GM12878 (cell line): ENCODE data around the gene NBEA. TPM values are rescaled to one million over a fixed set of nuclear protein-coding genes. Genes with fewer than 3 reads are reported as not detected.

ENCODE experiments used
- ATAC-seq: fragments of 200-7000 bp; cut with Tn5 transposase; 3 replicates; pipeline ENCODE4 v1.9.1; 2020; ENCODE audit warnings: mild to moderate bottlenecking, moderate library complexity
- BruUV-seq: library from RNA; stranded (reverse); fragments of 400-500 nt; replicated peaks from 2 replicates; lab custom pipeline; 2021; lab: Mats Ljungman, UMichigan
- CTCF ChIA-PET: fragments of 300-600 bp; sonication (Branson Sonifier 250); formaldehyde crosslinking; extraction: SDS; loops from one replicate; lab custom pipeline; 2021; ENCODE audit warnings: inconsistent platforms; lab: Yijun Ruan, JAX
- POLR2A ChIA-PET: fragments of 350-600 bp; formaldehyde crosslinking; extraction: SDS; loops from one replicate; lab custom pipeline; 2021; ENCODE audit warnings: inconsistent platforms; lab: Charles Lee
- RAD21 ChIA-PET: fragments of 300-600 bp; sonication (Branson Sonifier 250); formaldehyde crosslinking; loops from one replicate; lab custom pipeline; 2023; ENCODE audit warnings: antibody characterized with exemption; ENCODE audit not compliant: unreplicated experiment; lab: Charles Lee
- SMC1A ChIA-PET: fragments of 300-600 bp; sonication (Branson Sonifier 250); formaldehyde crosslinking; loops from one replicate; lab custom pipeline; 2023; ENCODE audit not compliant: unreplicated experiment, uncharacterized antibody; lab: Charles Lee
- DNase-seq: peaks from one replicate; pipeline ENCODE4 v3.0.0-alpha.2; 2011; ENCODE audit warnings: low read depth, low spot score
- FAIRE-seq: peaks from 3 replicates; lab custom pipeline; 2011; peaks lifted over from hg19 to GRCh38; lab: Jason Lieb, UNC
- H2AFZ ChIP-seq: 2 replicates; pipeline ENCODE4 v1.6.0; 2011; ENCODE audit warnings: low read depth, low read length, control low read depth; ENCODE audit not compliant: control insufficient read depth
- H3K27ac ChIP-seq: 2 replicates; pipeline ENCODE4 v1.5.1; 2011; ENCODE audit warnings: control low read depth; ENCODE audit not compliant: control insufficient read depth, insufficient read depth
- H3K27me3 ChIP-seq, 2 experiments: replicated peaks in 1 of 2; 2 replicates each; pipeline versions ENCODE4 v1.6.0 to v1.6.1; 2011; ENCODE audit warnings: low read length in 1 of 2; ENCODE audit not compliant: control insufficient read depth in 2 of 2, insufficient read depth in 2 of 2
- H3K36me3 ChIP-seq, 2 experiments: 2 replicates each; pipeline ENCODE4 v1.5.1; 2011; ENCODE audit warnings: low read length in 1 of 2; ENCODE audit not compliant: control insufficient read depth in 2 of 2, insufficient read depth in 2 of 2
- H3K4me1 ChIP-seq: 2 replicates; pipeline ENCODE4 v1.6.1; 2011; ENCODE audit warnings: mild to moderate bottlenecking, low read length, moderate library complexity, mixed read lengths; ENCODE audit not compliant: control insufficient read depth, insufficient read depth
- H3K4me2 ChIP-seq: 2 replicates; pipeline ENCODE4 v1.6.0; 2011; ENCODE audit warnings: control low read depth; ENCODE audit not compliant: control insufficient read depth, insufficient read depth
- H3K4me3 ChIP-seq: fragments of 200-600 bp; sonication (generic); 2 replicates; pipeline ENCODE4 v1.5.1; 2016
- H3K79me2 ChIP-seq: 2 replicates; pipeline ENCODE4 v1.6.0; 2011; ENCODE audit warnings: low read length; ENCODE audit not compliant: control insufficient read depth, insufficient read depth
- H3K9ac ChIP-seq: 2 replicates; pipeline ENCODE4 v1.8.0; 2011; ENCODE audit warnings: low read length, control low read depth, mixed read lengths; ENCODE audit not compliant: control insufficient read depth, insufficient read depth
- H3K9me3 ChIP-seq: replicated peaks from 3 replicates; pipeline ENCODE4 v1.5.1; 2011; ENCODE audit warnings: mild to moderate bottlenecking, low read length; ENCODE audit not compliant: control insufficient read depth, insufficient read depth
- H4K20me1 ChIP-seq: 2 replicates; pipeline ENCODE4 v1.6.0; 2011; ENCODE audit not compliant: control insufficient read depth, insufficient read depth
- ASH2L ChIP-seq: fragments of 300-600, 200-600 bp; sonication (generic); IDR thresholded peaks from 2 replicates; pipeline ENCODE4 v1.6.1; 2017; ENCODE audit warnings: low read depth, mild to moderate bottlenecking, borderline replicate concordance
- E2F8 ChIP-seq: fragments of 450-650 bp; IDR thresholded peaks from 2 replicates; pipeline ENCODE4 v1.6.1; 2018; ENCODE audit warnings: mild to moderate bottlenecking, low read depth, moderate library complexity; ENCODE audit not compliant: partially characterized antibody
- FOXK2 ChIP-seq: fragments of 450-650 bp; IDR thresholded peaks from 2 replicates; pipeline ENCODE4 v1.6.1; 2017; ENCODE audit warnings: mild to moderate bottlenecking, moderate library complexity
- IKZF1 ChIP-seq: fragments of 450-650 bp; conservative IDR thresholded peaks from 2 replicates; pipeline ENCODE4 v1.6.1; 2017; ENCODE audit warnings: antibody characterized with exemption, mild to moderate bottlenecking
- IRF4 ChIP-seq: IDR thresholded peaks from 2 replicates; pipeline ENCODE4 v1.6.1; 2011; ENCODE audit warnings: low read depth, low read length
- MTA3 ChIP-seq: IDR thresholded peaks from 2 replicates; pipeline ENCODE4 v1.6.1; 2012; ENCODE audit warnings: low read length, inconsistent platforms, borderline replicate concordance
- NFYB ChIP-seq: IDR thresholded peaks from 2 replicates; pipeline ENCODE4 v1.6.1; 2011; ENCODE audit warnings: low read depth, mild to moderate bottlenecking, low read length, improper control_type of control experiment, moderate library complexity; ENCODE audit not compliant: insufficient read depth
- SUZ12 ChIP-seq: fragments of 200-600 bp; sonication (generic); IDR thresholded peaks from one replicate; pipeline ENCODE4 v1.6.1; 2018; ENCODE audit warnings: antibody characterized with exemption, mild to moderate bottlenecking; ENCODE audit not compliant: unreplicated experiment
- TARDBP ChIP-seq: IDR thresholded peaks from 2 replicates; pipeline ENCODE4 v1.6.1; 2016; ENCODE audit warnings: borderline replicate concordance
- TBL1XR1 ChIP-seq: IDR thresholded peaks from 2 replicates; pipeline ENCODE4 v1.6.1; 2012; ENCODE audit warnings: low read depth, low read length, improper control_type of control experiment
- YBX1 ChIP-seq: fragments of 450-650 bp; IDR thresholded peaks from 2 replicates; pipeline ENCODE4 v1.6.1; 2016; ENCODE audit warnings: antibody characterized with exemption
- ZNF622 ChIP-seq: fragments of 450-650 bp; IDR thresholded peaks from 2 replicates; pipeline ENCODE4 v1.6.1; 2017; ENCODE audit warnings: mild to moderate bottlenecking, inconsistent platforms
- WGBS: methylation state at CpG from one replicate; pipeline ENCODE4 v1.1.6; 2016; ENCODE audit warnings: low lambda C conversion rate; ENCODE audit not compliant: insufficient replicate concordance, insufficient coverage; ENCODE audit errors: missing lambda C conversion rate; 5-methylcytosine and 5-hydroxymethylcytosine counted together
- in situ Hi-C: fragments of 300-500 bp; cut with MboI; formaldehyde crosslinking; loops from 9 replicates; pipeline ENCODE4 v1.14.3; 2018; ENCODE audit warnings: mixed read lengths
- intact Hi-C: fragments of 100-400 bp; cut with micrococcal nuclease; formaldehyde crosslinking; loops from one replicate; pipeline ENCODE4 v1.14.2; 2022; ENCODE audit not compliant: unreplicated experiment
- polyA plus RNA-seq, 11 experiments: library from polyadenylated mRNA; depleted of rRNA in 4 of 11; unstranded in 6 of 11; stranded (reverse) in 5 of 11; fragments of >200 nt; fragmentation: Nextera tagmentation in 4 of 11; fragmentation: Illumina TruSeq in 1 of 11; extraction: Ambion mirVana in 4 of 11; extraction: Trizol in 1 of 11; gene quantifications; 1 replicate in 1 of 11; 2 replicates in 10 of 11; pipeline versions ENCODE4 v1.2.1 to v1.2.3, GENCODE V29; 2011 to 2016; ENCODE audit warnings: inconsistent platforms in 2 of 11, missing spikeins in 2 of 11, low read depth in 1 of 11
- total RNA-seq, 4 experiments: library from RNA; depleted of rRNA in 3 of 4; stranded (reverse); fragments of >200 nt in 3 of 4; fragmentation: Illumina TruSeq in 1 of 4; extraction: Trizol in 1 of 4; gene quantifications; 2 replicates each; pipeline versions ENCODE4 v1.2.1 to v1.2.3, GENCODE V29; 2013 to 2021
- TF ChIP-seq, protein P1 (sequence below), 3 experiments: IDR thresholded peaks in 2 of 3; conservative IDR thresholded peaks in 1 of 3; 2 replicates each; pipeline ENCODE4 v1.5.1; 2011; ENCODE audit warnings: low read depth in 3 of 3, low read length in 3 of 3, mild to moderate bottlenecking in 3 of 3, control low read depth in 2 of 3, moderate library complexity in 2 of 3, inconsistent platforms in 1 of 3, mixed read lengths in 1 of 3; ENCODE audit not compliant: control insufficient read depth in 2 of 3, insufficient read depth in 1 of 3; ENCODE audit errors: extremely low read depth in 1 of 3
- TF ChIP-seq, protein P2 (sequence below): fragments of 450-650 bp; formaldehyde crosslinking; IDR thresholded peaks from 2 replicates; pipeline ENCODE4 v1.4.0; 2022; ENCODE audit warnings: mild to moderate bottlenecking, moderate library complexity

The NBEA gene
- total and polyA plus RNA-seq, 10 of the 15 experiments (the other 5 are each of a cell fraction or from before 2014, with no cell fraction given), result 0.23 to 3.6 (median 0.55) TPM

DNA sequence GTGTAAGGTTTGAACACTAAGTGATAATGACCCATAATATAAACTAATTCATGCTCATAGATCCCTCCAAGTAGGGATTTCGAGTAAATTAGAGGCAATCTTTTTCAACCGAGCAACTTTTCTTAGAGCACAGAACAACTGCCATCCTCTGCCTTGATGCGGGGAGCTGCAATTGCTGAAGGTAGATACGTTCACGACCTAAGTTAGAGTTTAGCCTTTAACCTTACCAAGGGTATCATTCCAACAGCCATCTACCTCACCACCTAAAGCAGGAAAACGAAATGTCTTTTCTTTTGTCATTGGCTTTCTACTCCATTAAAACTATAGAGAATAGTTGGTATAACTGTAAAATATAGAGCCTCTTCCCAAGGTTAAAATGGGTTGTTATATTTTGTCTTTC, 42.2 kb upstream of the NBEA start (continued):
- TF ChIP-seq, protein P1, sequence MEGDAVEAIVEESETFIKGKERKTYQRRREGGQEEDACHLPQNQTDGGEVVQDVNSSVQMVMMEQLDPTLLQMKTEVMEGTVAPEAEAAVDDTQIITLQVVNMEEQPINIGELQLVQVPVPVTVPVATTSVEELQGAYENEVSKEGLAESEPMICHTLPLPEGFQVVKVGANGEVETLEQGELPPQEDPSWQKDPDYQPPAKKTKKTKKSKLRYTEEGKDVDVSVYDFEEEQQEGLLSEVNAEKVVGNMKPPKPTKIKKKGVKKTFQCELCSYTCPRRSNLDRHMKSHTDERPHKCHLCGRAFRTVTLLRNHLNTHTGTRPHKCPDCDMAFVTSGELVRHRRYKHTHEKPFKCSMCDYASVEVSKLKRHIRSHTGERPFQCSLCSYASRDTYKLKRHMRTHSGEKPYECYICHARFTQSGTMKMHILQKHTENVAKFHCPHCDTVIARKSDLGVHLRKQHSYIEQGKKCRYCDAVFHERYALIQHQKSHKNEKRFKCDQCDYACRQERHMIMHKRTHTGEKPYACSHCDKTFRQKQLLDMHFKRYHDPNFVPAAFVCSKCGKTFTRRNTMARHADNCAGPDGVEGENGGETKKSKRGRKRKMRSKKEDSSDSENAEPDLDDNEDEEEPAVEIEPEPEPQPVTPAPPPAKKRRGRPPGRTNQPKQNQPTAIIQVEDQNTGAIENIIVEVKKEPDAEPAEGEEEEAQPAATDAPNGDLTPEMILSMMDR (IDR thresholded peaks at IDR 0.05 in 2 of 3, conservative IDR thresholded peaks at IDR 0.05 in 1 of 3; ENCODE audit: control insufficient read depth in 2 of 3, extremely low read depth in 1 of 3, insufficient read depth in 1 of 3, low read depth in 3 of 3, low read length in 3 of 3), result no peak
- TF ChIP-seq FOXK2, result no peak
- TF ChIP-seq YBX1, result no peak
- TF ChIP-seq E2F8, result no peak
- no peak for TF ChIP-seq NFYB
- no peak for TF ChIP-seq SUZ12

DNA sequence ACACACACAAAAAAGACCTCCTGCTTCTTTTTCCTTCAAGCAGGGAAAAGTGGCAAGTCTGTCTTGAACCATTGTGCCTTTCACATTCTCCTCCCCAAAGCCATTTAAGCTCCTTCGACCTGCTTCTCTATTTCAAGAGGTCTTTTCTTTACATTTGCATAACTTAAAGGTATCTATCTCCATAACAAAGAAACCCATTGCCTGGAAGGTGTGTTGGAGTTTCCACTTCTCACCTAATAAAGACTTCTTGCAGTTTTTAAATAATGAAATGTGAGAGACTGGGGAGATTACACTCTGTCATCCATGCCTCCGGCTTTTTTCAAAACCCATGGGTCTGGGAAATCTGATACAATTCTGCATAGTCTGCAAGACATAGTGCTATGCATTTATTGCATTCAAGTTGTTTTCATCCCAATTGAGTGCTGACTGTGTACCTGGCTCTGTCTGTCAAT, 41.8 kb upstream of the NBEA start:
- no TSS peak for BruUV-seq
- Histone ChIP-seq H3K4me3 (no peak overlapping the region), H2AFZ (no peak overlapping the region), H3K79me2 (no peaks in the 10 kb centered on the region), H3K27me3 (no peaks in the 10 kb centered on the region), H4K20me1 (no peaks in the 10 kb centered on the region), H3K36me3 (no peaks in the 10 kb centered on the region), H3K9ac (no peak overlapping the region), H3K4me1 (no peaks in the 10 kb centered on the region), H3K9me3 (no peaks in the 10 kb centered on the region), H3K27ac (no peak overlapping the region), H3K4me2 (no peak overlapping the region)
- ChIA-PET POLR2A (no interaction called here), RAD21 (no interaction called here), SMC1A (no interaction called here), CTCF (no interaction called here)
- no peak for ATAC-seq
- in situ Hi-C loops (no loop called here), intact Hi-C loops (no loop called here)
- no peak for FAIRE-seq
- 6% methylated on average over 2 of the region's 2 CpGs for WGBS
- DNase-seq, result no peak
- TF ChIP-seq TBL1XR1 (no peak), IKZF1 (no peak), ZNF622 (no peak), TARDBP (no peak), MTA3 (no peak), IRF4 (no peak), ASH2L (no peak)
- TF ChIP-seq, protein P2, sequence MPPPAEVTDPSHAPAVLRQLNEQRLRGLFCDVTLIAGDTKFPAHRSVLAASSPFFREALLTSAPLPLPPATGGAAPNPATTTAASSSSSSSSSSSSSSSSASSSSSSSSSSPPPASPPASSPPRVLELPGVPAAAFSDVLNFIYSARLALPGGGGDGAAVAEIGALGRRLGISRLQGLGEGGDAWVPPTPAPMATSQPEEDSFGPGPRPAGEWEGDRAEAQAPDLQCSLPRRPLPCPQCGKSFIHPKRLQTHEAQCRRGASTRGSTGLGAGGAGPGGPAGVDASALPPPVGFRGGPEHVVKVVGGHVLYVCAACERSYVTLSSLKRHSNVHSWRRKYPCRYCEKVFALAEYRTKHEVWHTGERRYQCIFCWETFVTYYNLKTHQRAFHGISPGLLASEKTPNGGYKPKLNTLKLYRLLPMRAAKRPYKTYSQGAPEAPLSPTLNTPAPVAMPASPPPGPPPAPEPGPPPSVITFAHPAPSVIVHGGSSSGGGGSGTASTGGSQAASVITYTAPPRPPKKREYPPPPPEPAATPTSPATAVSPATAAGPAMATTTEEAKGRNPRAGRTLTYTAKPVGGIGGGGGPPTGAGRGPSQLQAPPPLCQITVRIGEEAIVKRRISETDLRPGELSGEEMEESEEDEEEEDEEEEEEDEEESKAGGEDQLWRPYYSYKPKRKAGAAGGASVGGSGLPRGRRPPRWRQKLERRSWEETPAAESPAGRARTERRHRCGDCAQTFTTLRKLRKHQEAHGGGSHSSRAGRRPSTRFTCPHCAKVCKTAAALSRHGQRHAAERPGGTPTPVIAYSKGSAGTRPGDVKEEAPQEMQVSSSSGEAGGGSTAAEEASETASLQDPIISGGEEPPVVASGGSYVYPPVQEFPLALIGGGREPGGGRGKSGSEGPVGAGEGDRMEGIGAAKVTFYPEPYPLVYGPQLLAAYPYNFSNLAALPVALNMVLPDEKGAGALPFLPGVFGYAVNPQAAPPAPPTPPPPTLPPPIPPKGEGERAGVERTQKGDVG, result no peak
